Tibial nerve (tissue), 3 donors: ENCODE data around the gene ZC3H15.

Experiments
- POLR2A ChIP-seq, 2 donors: fragments of 450-650 bp; IDR thresholded peaks; one replicate each; pipeline ENCODE4 v1.6.1; 2017; ENCODE audit warnings: antibody characterized with exemption in 2 of 2, mild to moderate bottlenecking in 2 of 2, moderate library complexity in 2 of 2
- TF ChIP-seq, protein P1 (sequence below), 5 experiments: fragments of 200-600 bp in 3 of 5; fragments of 450-650 bp in 2 of 5; sonication (generic) in 3 of 5; IDR thresholded peaks; one replicate each; pipeline ENCODE4 v1.5.1; 2016 to 2019; ENCODE audit warnings: antibody characterized with exemption in 5 of 5, mild to moderate bottlenecking in 3 of 5, moderate library complexity in 2 of 5

DNA sequence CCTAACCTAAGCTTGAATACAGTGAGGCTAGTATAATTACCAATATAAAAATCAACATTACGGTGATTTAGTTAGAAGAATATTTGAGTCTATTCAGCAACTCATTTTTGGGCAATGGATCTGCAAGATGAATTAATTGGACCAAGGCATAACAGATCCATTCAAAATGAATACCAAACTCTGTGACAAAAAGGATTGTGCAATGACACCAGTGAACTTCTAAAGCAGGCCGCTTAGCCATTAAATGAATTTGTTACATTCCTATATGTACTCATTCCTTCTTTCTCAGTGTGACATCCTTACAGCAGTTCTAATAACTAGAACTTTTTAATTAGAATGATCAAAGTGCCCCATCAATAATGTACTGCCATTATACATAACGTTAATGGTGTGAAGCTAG, 44.3 kb downstream of the ZC3H15 start:
- TF ChIP-seq, protein P1, sequence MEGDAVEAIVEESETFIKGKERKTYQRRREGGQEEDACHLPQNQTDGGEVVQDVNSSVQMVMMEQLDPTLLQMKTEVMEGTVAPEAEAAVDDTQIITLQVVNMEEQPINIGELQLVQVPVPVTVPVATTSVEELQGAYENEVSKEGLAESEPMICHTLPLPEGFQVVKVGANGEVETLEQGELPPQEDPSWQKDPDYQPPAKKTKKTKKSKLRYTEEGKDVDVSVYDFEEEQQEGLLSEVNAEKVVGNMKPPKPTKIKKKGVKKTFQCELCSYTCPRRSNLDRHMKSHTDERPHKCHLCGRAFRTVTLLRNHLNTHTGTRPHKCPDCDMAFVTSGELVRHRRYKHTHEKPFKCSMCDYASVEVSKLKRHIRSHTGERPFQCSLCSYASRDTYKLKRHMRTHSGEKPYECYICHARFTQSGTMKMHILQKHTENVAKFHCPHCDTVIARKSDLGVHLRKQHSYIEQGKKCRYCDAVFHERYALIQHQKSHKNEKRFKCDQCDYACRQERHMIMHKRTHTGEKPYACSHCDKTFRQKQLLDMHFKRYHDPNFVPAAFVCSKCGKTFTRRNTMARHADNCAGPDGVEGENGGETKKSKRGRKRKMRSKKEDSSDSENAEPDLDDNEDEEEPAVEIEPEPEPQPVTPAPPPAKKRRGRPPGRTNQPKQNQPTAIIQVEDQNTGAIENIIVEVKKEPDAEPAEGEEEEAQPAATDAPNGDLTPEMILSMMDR (IDR thresholded peaks at IDR 0.05): no peak
- no peak for TF ChIP-seq POLR2A (IDR thresholded peaks at IDR 0.05)
